Activated CD4-positive, CD25-positive, alpha-beta regulatory T cell treated with anti-CD3 and anti-CD28 coated beads, Interleukin-2, amount 50 U/mL, for 16 hours (primary cell): ENCODE results near the gene TAF5L.

Experiments used
- DNase-seq: peaks from one replicate; pipeline ENCODE4 v3.0.0-alpha.2; 2020; ENCODE audit warnings: low read depth, low spot score

Gene TAF5L

GRCh38 chr1:229625915-229626831 is at the start of gene TAF5L, which contains the start of gene URB2:
Gene TAF5L (minus strand): TSS chr1:229626122. CDS start chr1:229614482, 11,640 bp downstream.
Gene URB2 (plus strand): TSS chr1:229626247. CDS start chr1:229627634, 1,387 bp downstream.
- peak; percentile 73 for DNase-seq

DNA sequence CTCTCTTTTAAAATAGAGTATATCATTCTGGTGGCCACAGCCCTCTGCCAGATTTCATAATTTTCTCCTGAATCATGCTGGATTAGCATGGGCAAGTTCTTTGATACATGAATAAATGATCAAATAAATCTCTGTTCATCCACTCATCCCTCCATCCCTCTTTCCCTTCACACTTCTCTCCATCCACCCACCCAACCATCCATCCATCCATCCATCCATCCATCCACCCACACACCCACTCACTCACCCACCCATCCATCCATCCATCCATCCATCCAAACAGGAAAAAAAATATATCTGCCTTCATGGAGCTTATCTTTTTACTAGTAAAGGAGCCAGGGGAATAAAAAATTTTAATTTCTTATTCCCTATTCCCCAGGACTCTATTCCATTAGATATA is 49.5 kb upstream of the TAF5L start:
- DNase-seq = no peak

- no peak for DNase-seq
These were observed 48.1 kb upstream of the TAF5L start for GRCh38 chr1:229674042-229674441.

DNA sequence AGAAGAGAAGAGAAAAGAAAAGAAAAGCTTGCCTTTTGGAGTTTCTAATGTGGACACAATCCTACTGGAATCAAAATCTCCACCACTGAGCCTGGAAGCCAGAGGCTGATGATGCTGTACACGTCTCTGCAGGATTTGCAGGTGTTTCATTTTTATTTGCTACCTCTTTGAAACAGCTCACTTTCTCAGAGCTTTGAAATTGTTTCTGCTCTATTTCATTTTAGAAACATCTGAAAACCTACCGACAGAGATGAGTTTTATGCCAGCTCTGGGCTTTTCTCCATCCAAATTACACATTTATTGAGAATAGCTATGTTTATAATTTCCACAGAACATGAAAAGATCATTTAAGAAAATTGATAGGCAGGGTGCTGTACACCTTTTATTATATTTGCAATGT is 46.3 kb upstream of the TAF5L start:
- DNase-seq = no peak

DNA sequence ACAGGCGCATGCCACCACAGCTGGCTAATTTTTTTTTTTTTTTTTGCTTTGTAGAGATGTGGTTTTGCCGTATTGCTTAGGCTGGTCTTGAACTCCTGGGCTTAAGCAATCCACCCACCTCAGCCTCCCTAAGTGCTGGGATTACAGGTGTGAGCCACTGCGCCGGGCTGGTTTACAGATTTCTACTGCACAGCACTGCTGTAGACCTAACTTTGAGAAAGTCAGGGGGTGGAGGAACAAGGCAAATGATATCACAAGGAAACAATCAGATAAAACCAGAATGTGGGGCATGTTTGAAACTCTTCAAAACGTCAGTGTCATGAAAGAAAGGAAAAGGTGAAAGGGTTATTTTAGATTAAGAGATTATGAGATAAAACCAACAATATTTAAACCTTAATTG is 45.4 kb upstream of the TAF5L start:
- no peak for DNase-seq

GRCh38 chr1:229669333-229669732 is 43.4 kb upstream of the TAF5L start:
- no peak for DNase-seq

GRCh38 chr1:229666585-229666984 is 40.7 kb upstream of the TAF5L start:
- DNase-seq = no peak

DNA sequence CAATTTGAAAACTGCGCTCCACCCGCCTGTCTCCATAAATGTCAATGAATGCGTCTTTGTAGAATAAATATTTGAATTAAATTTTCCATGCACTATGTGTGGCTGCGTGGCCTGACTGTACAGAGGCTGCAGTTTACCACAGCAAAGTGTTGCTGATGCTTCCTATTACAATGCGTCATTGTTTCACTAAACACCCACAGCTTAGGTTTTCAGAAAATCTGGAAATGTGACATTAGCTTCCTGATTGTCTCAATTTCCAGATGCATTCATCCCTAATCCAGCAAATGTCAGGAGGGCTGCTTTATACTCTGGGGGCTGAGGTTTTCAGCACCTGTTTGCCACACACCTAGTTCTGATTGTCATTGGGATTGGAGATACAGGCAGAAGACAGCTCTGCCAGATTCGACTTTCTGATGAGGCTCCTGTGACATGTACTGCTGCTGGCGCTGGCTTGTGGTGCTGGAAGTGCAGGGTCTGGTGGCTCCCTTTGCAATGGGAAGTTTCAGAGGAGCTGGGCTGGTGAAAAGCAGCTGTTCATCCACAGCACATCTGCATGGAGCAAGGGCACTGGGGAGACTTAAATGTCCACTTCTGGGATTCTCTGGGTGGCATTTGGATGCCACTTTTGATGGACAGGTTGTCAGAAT is 40.1 kb upstream of the TAF5L start:
- no peak for DNase-seq

- DNase-seq = peak; percentile 60
These were observed 38.3 kb upstream of the TAF5L start for GRCh38 chr1:229664133-229664689.

- no peak for DNase-seq
These were observed 36.0 kb upstream of the TAF5L start for GRCh38 chr1:229661897-229662296.

DNA sequence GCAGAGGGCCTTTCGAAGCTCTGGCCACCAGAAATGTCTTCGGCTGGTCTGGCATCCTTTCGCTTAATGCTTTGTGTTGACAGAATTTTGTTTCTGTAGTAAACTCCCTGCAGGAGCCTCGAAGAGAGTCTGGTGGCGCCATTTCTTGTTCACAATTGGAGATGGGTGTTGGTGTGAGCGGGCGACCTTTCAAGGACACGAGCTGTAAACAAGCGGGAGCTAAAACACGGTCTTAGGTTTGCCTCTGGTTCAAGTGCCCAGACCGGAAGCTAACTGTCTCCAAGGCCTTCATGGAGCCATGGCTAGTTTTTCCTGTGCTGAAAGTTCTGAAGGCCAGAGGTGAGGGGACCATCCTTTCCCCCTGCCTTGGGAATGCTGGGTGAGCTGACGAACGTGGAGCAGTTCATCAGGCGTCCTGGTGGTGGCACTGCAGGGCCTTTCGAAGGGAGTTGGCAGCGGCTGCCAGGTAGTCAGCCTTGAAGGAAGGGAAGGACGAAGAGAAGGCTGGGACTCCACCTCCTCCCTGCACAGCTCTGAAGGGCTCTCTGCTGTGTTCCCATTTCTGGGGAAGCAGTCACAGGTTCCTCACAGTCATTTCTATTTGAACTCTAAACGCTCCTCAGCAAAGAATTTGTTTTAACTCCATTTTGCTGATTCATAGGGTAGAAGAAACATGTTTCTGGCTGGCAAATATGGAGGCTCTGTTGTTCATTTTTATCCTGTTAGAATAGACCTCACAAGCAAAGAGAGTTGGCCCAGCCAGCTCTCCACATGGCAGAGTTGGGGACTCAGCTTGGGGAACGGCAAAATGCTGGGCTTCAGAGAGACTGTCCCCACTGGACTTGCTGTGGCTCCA is 35.3 kb upstream of the TAF5L start:
- peak; percentile 39 for DNase-seq

DNA sequence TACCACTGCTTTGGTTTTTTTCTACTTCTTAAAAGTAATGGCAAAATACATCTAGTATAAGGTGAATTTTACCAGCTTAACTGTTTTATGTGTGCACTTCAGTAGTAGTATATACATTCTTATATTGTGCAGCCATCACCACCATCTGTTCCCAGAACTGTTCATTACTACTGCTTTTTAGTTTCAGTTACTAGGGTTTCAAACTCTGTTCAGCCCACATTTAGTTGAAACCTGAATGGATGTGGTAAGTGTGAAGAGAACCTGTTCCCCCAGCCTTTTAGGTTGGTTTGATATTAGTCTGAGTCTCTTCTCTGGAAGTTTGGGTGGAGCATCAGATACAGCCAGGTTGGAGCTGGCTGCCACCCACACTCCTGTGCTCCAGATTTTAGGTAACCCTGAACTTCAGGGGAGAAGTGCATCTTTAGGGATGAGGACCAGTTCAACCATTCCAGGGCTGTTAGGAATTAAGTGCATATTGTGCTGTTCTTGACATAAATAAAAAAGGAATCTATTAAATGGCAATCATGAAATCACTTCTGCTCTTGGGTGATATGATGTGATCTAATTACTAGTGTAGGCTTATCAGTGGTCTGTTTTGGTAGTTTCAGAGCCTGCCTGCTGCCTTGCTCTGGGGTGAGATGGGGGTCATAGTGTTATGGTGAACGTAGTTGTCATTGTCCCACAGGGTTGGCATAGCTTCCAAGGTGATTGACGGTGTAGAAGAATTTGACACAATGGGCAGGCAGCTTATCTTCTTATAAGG is 32.3 kb upstream of the TAF5L start:
- no peak for DNase-seq

DNA sequence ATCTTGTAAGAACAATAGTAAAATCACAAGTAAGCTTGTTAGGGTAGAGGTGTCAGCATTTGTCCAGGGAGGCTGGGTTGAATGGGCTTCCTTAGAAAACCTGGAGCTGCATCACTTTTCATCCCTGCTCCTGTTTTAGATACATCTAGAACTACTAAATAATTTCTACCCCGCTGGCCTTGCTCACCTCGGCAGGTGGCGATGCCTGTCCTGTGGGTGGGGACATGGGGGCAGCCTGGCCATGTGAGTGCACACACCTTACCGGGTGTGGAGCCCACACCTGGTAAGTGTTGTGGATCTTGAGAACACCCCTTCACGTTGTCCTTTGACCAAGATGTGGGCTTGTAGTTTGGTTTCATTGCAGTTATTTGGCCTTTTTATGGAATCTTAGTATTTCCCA is 29.9 kb upstream of the TAF5L start:
- no peak for DNase-seq

DNA sequence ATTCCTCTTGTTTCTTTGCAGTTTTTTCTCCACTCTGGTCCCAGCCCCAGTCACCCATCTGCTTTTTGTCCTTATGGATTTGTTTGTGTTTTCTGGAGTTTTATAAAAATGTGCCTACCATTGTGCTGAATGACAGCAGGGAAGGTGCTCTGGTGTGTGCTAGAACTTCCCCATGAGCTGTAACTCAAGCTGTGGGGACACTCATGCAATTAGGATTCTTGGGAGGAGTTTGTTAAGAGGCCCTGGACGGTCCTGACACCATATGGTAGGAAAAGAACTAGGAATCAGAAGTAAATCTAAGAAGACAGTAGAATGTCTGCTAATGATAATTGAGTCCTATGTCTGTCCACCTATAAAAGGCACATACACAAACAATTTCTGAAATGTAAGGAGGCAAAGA is 27.5 kb upstream of the TAF5L start:
- no peak for DNase-seq

GRCh38 chr1:229651546-229651945 is 25.6 kb upstream of the TAF5L start:
- DNase-seq = no peak

DNA sequence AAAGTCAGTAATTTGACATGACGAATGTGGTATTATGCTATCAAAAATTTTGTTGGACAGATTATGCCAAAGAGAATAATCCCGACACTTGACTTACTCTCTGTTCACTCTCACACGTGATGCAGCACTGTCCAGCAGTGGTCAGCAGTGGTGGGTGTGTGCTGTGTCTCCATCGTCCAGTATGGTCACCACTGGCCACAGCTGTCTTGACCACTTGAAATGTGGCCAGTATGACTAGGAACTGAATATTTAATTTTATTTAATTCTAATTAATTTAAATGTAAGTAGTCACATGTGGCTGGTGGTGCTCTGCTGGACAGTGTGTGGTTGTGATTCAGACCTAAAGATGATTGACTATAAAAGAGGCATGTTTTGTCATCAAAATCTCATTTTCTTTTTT is 24.1 kb upstream of the TAF5L start:
- no peak for DNase-seq

DNA sequence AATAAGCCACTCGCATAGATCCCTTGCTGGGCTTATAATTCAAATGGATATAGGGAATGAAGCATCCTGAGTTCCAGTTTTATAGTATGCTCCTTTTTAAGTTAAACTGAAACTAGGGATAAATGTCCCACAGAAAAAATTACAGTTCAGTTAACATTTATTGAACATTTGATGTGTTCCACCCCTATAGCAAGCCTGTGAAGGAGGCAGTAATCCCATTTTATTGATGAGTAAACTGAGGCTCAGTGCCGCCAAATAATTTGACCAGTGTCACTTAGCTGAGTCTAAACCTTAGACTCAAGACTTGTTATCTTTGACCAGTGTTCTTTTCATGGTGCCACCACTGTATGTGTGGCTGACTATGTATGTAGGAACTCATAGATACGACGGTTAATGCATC is 22.5 kb upstream of the TAF5L start:
- no peak for DNase-seq

GRCh38 chr1:229645324-229645993 is 19.5 kb upstream of the TAF5L start:
- no peak for DNase-seq

DNA sequence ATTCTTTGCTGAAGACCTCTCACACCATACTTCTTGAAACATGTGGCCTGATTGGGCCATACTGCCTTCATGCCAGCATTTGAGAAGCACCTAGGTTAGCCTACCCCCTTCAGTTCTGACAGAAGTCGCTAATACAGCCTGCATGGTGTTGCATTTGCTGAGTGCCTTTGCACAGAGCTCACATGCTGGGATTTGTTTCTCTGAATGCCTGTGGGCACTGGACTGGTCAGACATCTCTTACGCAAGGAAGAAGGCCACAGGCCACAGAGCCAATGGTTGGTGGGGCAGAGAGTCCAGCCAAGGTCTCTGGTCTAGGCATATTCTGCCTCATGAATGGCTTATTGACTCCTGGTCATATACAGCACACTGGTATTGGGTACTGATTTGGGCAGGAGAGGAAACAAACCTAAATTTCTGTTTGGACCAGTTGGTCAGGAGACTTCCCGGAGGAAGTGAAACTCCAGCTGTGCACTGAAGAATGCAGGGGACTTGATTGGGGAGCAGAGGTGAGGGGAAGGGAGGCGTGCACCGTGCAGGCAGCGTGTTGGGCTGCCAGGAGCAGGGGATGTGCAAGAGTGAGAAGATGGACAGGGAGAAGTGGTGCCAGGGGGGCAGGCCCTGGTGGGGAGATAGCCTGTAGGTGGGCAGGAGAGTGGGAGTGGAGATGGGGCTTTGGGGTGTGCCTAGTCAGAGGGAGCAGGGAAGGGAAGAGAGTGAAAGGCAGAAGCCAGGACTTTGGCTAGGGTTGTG is 18.2 kb upstream of the TAF5L start:
- DNase-seq = no peak

- no peak for DNase-seq
These were observed 17.0 kb upstream of the TAF5L start for GRCh38 chr1:229642970-229643369.
